HCT116 (cell line): ENCODE data around the gene WDFY2. TPM values are rescaled to one million over a fixed set of nuclear protein-coding genes. Genes with fewer than 3 reads are reported as not detected.

ENCODE experiments used
- ATAC-seq: fragments of 200-7000 bp; cut with Tn5 transposase; 2 replicates; pipeline ENCODE4 v1.9.1; 2020; ENCODE audit warnings: mild to moderate bottlenecking, moderate library complexity
- BruUV-seq: library from RNA; stranded (reverse); fragments of 400-500 nt; replicated peaks from 2 replicates; lab custom pipeline; 2021; lab: Mats Ljungman, UMichigan
- CTCF ChIA-PET: fragments of 300-600 bp; sonication (Branson Sonifier 250); formaldehyde crosslinking; loops from one replicate; lab custom pipeline; 2021; ENCODE audit warnings: antibody characterized with exemption; lab: Charles Lee
- POLR2A ChIA-PET: fragments of 300-600, 350-600 bp; sonication (Branson Sonifier 250); formaldehyde crosslinking; loops from one replicate; lab custom pipeline; 2021; ENCODE audit warnings: antibody characterized with exemption; lab: Charles Lee
- RAD21 ChIA-PET, 2 experiments: fragments of 300-600 bp; sonication (Branson Sonifier 250); formaldehyde crosslinking; loops; one replicate each; lab custom pipeline; 2023; ENCODE audit warnings: low total read pairs in 2 of 2; ENCODE audit not compliant: uncharacterized antibody in 2 of 2, unreplicated experiment in 2 of 2, low non-redundant PET in 1 of 2; lab: Charles Lee
- DNase-seq: peaks from one replicate; pipeline ENCODE4 v3.0.0-alpha.2; 2010; ENCODE audit warnings: low read depth, low spot score
- H2AFZ ChIP-seq: fragments of 200-600 bp; shearing (Covaris generic), sonication (generic); 2 replicates; pipeline ENCODE4 v1.6.1; 2017; ENCODE audit warnings: low read depth, mixed run types, mixed read lengths, antibody characterized with exemption, low read length; ENCODE audit not compliant: poor library complexity, severe bottlenecking
- H3K27ac ChIP-seq: 2 replicates; pipeline ENCODE4 v1.5.1; 2012; ENCODE audit warnings: low read depth, low read length
- H3K27me3 ChIP-seq: fragments of 200-600 bp; sonication (generic); 2 replicates; pipeline ENCODE4 v1.6.1; 2016; ENCODE audit warnings: mixed run types, low read length, mixed read lengths; ENCODE audit not compliant: insufficient read depth
- H3K36me3 ChIP-seq, 2 experiments: fragments of 200-500 bp in 1 of 2; fragments of 200-600 bp in 1 of 2; sonication (Bioruptor generic) in 1 of 2; sonication (generic) in 1 of 2; 2 replicates each; pipeline versions ENCODE4 v1.5.1 to v1.6.1; 2014 to 2016; ENCODE audit warnings: low read length in 2 of 2, inconsistent platforms in 1 of 2, mixed read lengths in 1 of 2, mixed run types in 1 of 2; ENCODE audit not compliant: insufficient read depth in 2 of 2, control insufficient read depth in 1 of 2
- H3K4me1 ChIP-seq, 2 experiments: fragments of 200-600 bp in 1 of 2; sonication (generic) in 1 of 2; 2 replicates each; pipeline versions ENCODE4 v1.5.1 to v1.6.1; 2012 to 2017; ENCODE audit warnings: low read length in 2 of 2, inconsistent platforms in 1 of 2, mild to moderate bottlenecking in 1 of 2, mixed read lengths in 1 of 2, mixed run types in 1 of 2, moderate library complexity in 1 of 2; ENCODE audit not compliant: insufficient read depth in 2 of 2, control insufficient read depth in 1 of 2
- H3K4me2 ChIP-seq: fragments of 200-600 bp; sonication (generic); 2 replicates; pipeline ENCODE4 v1.6.1; 2017; ENCODE audit warnings: mixed run types, low read length, mixed read lengths
- H3K4me3 ChIP-seq, 2 experiments: fragments of 200-600 bp in 1 of 2; sonication (generic) in 1 of 2; replicated peaks in 1 of 2; 2 replicates each; pipeline ENCODE4 v1.5.1; 2011 to 2016; ENCODE audit warnings: low read length in 2 of 2, control low read depth in 1 of 2, low read depth in 1 of 2, mild to moderate bottlenecking in 1 of 2, mixed read lengths in 1 of 2, mixed run types in 1 of 2
- H3K79me2 ChIP-seq: fragments of 200-600 bp; sonication (generic); 2 replicates; pipeline ENCODE4 v1.6.1; 2017; ENCODE audit warnings: mild to moderate bottlenecking, mixed run types, low read length, moderate library complexity, mixed read lengths; ENCODE audit not compliant: insufficient read depth
- H3K9ac ChIP-seq: fragments of 200-600 bp; sonication (generic); 2 replicates; pipeline ENCODE4 v1.6.1; 2016; ENCODE audit warnings: low read length, mixed read lengths
- H3K9me2 ChIP-seq: fragments of 200-600 bp; sonication (generic), shearing (Covaris generic); 2 replicates; pipeline ENCODE4 v1.6.1; 2017; ENCODE audit warnings: mixed run types, mild to moderate bottlenecking, moderate library complexity; ENCODE audit not compliant: insufficient read depth
- H3K9me3 ChIP-seq, 2 experiments: fragments of 200-500 bp in 1 of 2; fragments of 200-600 bp in 1 of 2; sonication (Bioruptor generic) in 1 of 2; sonication (generic) in 1 of 2; 2 replicates each; pipeline ENCODE4 v1.6.1; 2014 to 2017; ENCODE audit warnings: low read length in 2 of 2, mixed read lengths in 2 of 2, inconsistent platforms in 1 of 2, low read depth in 1 of 2, mild to moderate bottlenecking in 1 of 2, mixed run types in 1 of 2, moderate library complexity in 1 of 2; ENCODE audit not compliant: control insufficient read depth in 1 of 2, insufficient read depth in 1 of 2
- H4K20me1 ChIP-seq: fragments of 200-600 bp; sonication (generic), shearing (Covaris generic); 2 replicates; pipeline ENCODE4 v1.6.1; 2017; ENCODE audit warnings: mixed run types, mild to moderate bottlenecking, moderate library complexity; ENCODE audit not compliant: insufficient read depth
- ATF3 ChIP-seq: IDR thresholded peaks from 2 replicates; pipeline ENCODE4 v1.6.1; 2012
- EGR1 ChIP-seq: IDR thresholded peaks from 2 replicates; pipeline ENCODE4 v1.6.1; 2012; ENCODE audit warnings: low read depth
- EZH2phosphoT487 ChIP-seq: fragments of 200-600 bp; IDR thresholded peaks from 2 replicates; pipeline ENCODE4 v1.6.1; 2018; ENCODE audit warnings: antibody characterized with exemption, borderline replicate concordance
- FOSL1 ChIP-seq: IDR thresholded peaks from 2 replicates; pipeline ENCODE4 v1.6.1; 2012; ENCODE audit warnings: low read depth
- POLR2A ChIP-seq: IDR thresholded peaks from 2 replicates; pipeline ENCODE4 v1.7.0; 2011; ENCODE audit warnings: borderline replicate concordance; ENCODE audit not compliant: insufficient read depth, insufficient read length; ENCODE audit errors: extremely low read depth
- POLR2AphosphoS5 ChIP-seq: IDR thresholded peaks from 2 replicates; pipeline ENCODE4 v1.6.1; 2011; ENCODE audit warnings: mild to moderate bottlenecking, low read depth, low read length, moderate library complexity
- SP1 ChIP-seq: IDR thresholded peaks from 2 replicates; pipeline ENCODE4 v1.6.1; 2012; ENCODE audit warnings: low read depth
- SRF ChIP-seq: IDR thresholded peaks from 2 replicates; pipeline ENCODE4 v1.6.1; 2012; ENCODE audit warnings: low read depth
- YY1 ChIP-seq: IDR thresholded peaks from 2 replicates; pipeline ENCODE4 v1.6.1; 2011; ENCODE audit warnings: low read length, low read depth, moderate library complexity, mild to moderate bottlenecking; ENCODE audit not compliant: insufficient replicate concordance; ENCODE audit errors: extremely low read depth
- ZFX ChIP-seq: fragments of 450-650 bp; IDR thresholded peaks from 2 replicates; pipeline ENCODE4 v1.6.1; 2017
- intact Hi-C: fragments of 100-400 bp; cut with micrococcal nuclease; formaldehyde crosslinking; loops from 2 replicates; pipeline ENCODE4 v1.10.0; 2022
- total RNA-seq: library from RNA; stranded (reverse); gene quantifications from one replicate; pipeline ENCODE4 v1.2.1, GENCODE V29; 2021; ENCODE audit not compliant: unreplicated experiment
- TF ChIP-seq, protein P1 (sequence below): IDR thresholded peaks from 2 replicates; pipeline ENCODE4 v1.6.1; 2012
- TF ChIP-seq, protein P2 (sequence below): IDR thresholded peaks from 2 replicates; pipeline ENCODE4 v1.6.1; 2012; ENCODE audit warnings: low read depth

WDFY2 gene
- total RNA-seq, 1 experiment from 2014 or later, result 6.1 TPM

GRCh38 chr13:51637852-51638215, 53.6 kb downstream of the WDFY2 start (continued):
- TF ChIP-seq FOSL1, result no peak
- TF ChIP-seq, all 23 proteins: peak for 0

- H4K20me1 ChIP-seq, result no peaks in the 10 kb centered on the region
- no peaks in the 10 kb centered on the region for H3K79me2 ChIP-seq
- POLR2A ChIA-PET, result no interaction called here
- H3K27me3 ChIP-seq, result no peaks in the 10 kb centered on the region
- peaks cover 20 to 24% of the 10 kb centered on the region in 2 experiments for H3K4me1 ChIP-seq
- H3K4me3 ChIP-seq, result no peak overlapping the region
- H3K9me2 ChIP-seq, result no peaks in the 10 kb centered on the region
- H3K9ac ChIP-seq, result no peak overlapping the region
- H3K4me2 ChIP-seq, result peak overlapping the region; percentile 23
- RAD21 ChIA-PET, result no interaction called here
- intact Hi-C loops, result no loop called here
- no TSS peak for BruUV-seq
- H2AFZ ChIP-seq, result no peak overlapping the region
- DNase-seq (no peak), ATAC-seq (peak; percentile 54; the same call in 1 of the 2 replicates)
- H3K27ac ChIP-seq, result no peak overlapping the region
- H3K36me3 ChIP-seq, result no peaks in the 10 kb centered on the region
- no peaks in the 10 kb centered on the region for H3K9me3 ChIP-seq
- TF ChIP-seq SP1, result 0 out of 2 replicates have a peak, but pooled peaks have one; percentile 19
- no peak for TF ChIP-seq POLR2AphosphoS5
- no peak for TF ChIP-seq ATF3
- TF ChIP-seq, protein P1, sequence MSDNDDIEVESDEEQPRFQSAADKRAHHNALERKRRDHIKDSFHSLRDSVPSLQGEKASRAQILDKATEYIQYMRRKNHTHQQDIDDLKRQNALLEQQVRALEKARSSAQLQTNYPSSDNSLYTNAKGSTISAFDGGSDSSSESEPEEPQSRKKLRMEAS, result no peak
- TF ChIP-seq FOSL1, result peak; percentile 28; the same call in 1 of the 2 replicates
- CTCF ChIA-PET, result no interaction called here
Measured at GRCh38 chr13:51638216-51638871, 54.1 kb downstream of the WDFY2 start.

- no peak overlapping the region for H3K27ac ChIP-seq
Measured at GRCh38 chr13:51639171-51639570, 54.9 kb downstream of the WDFY2 start.

More at GRCh38 chr13:51639171-51639570, 54.9 kb downstream of the WDFY2 start:
- peaks cover 28 to 32% of the 10 kb centered on the region in 2 experiments for H3K4me1 ChIP-seq
- H3K79me2 ChIP-seq, result no peaks in the 10 kb centered on the region
- POLR2A ChIA-PET, result no interaction called here
- no peaks in the 10 kb centered on the region for H3K36me3 ChIP-seq
- DNase-seq, result no peak
- H3K4me2 ChIP-seq, result no peak overlapping the region
- TF ChIP-seq POLR2A (no peak), FOSL1 (no peak), POLR2AphosphoS5 (no peak), EGR1 (no peak), ATF3 (no peak), YY1 (no peak), EZH2phosphoT487 (no peak), SRF (no peak), ZFX (no peak)
- TF ChIP-seq, protein P2, sequence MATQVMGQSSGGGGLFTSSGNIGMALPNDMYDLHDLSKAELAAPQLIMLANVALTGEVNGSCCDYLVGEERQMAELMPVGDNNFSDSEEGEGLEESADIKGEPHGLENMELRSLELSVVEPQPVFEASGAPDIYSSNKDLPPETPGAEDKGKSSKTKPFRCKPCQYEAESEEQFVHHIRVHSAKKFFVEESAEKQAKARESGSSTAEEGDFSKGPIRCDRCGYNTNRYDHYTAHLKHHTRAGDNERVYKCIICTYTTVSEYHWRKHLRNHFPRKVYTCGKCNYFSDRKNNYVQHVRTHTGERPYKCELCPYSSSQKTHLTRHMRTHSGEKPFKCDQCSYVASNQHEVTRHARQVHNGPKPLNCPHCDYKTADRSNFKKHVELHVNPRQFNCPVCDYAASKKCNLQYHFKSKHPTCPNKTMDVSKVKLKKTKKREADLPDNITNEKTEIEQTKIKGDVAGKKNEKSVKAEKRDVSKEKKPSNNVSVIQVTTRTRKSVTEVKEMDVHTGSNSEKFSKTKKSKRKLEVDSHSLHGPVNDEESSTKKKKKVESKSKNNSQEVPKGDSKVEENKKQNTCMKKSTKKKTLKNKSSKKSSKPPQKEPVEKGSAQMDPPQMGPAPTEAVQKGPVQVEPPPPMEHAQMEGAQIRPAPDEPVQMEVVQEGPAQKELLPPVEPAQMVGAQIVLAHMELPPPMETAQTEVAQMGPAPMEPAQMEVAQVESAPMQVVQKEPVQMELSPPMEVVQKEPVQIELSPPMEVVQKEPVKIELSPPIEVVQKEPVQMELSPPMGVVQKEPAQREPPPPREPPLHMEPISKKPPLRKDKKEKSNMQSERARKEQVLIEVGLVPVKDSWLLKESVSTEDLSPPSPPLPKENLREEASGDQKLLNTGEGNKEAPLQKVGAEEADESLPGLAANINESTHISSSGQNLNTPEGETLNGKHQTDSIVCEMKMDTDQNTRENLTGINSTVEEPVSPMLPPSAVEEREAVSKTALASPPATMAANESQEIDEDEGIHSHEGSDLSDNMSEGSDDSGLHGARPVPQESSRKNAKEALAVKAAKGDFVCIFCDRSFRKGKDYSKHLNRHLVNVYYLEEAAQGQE, result no peak
- TF ChIP-seq, protein P1, result no peak
- TF ChIP-seq, all 23 proteins: peak for 0
- no peak overlapping the region for H3K4me3 ChIP-seq
- H3K9me3 ChIP-seq, result no peaks in the 10 kb centered on the region
- BruUV-seq, result no TSS peak
- intact Hi-C loops, result no loop called here
- H3K27me3 ChIP-seq, result no peaks in the 10 kb centered on the region
- H3K9ac ChIP-seq, result no peak overlapping the region
- no peak overlapping the region for H2AFZ ChIP-seq
- H3K9me2 ChIP-seq, result no peaks in the 10 kb centered on the region
- ATAC-seq, result no peak
- H4K20me1 ChIP-seq, result no peaks in the 10 kb centered on the region
- ChIA-PET RAD21 (no interaction called here), CTCF (no interaction called here)
